ENCODE results near the gene AXIN2. TPM values are rescaled to one million over a fixed set of nuclear protein-coding genes. Genes with fewer than 3 reads are reported as not detected.

Gene AXIN2
- total RNA-seq, 1 experiment from 2014 or later = 2.4 TPM

DNA sequence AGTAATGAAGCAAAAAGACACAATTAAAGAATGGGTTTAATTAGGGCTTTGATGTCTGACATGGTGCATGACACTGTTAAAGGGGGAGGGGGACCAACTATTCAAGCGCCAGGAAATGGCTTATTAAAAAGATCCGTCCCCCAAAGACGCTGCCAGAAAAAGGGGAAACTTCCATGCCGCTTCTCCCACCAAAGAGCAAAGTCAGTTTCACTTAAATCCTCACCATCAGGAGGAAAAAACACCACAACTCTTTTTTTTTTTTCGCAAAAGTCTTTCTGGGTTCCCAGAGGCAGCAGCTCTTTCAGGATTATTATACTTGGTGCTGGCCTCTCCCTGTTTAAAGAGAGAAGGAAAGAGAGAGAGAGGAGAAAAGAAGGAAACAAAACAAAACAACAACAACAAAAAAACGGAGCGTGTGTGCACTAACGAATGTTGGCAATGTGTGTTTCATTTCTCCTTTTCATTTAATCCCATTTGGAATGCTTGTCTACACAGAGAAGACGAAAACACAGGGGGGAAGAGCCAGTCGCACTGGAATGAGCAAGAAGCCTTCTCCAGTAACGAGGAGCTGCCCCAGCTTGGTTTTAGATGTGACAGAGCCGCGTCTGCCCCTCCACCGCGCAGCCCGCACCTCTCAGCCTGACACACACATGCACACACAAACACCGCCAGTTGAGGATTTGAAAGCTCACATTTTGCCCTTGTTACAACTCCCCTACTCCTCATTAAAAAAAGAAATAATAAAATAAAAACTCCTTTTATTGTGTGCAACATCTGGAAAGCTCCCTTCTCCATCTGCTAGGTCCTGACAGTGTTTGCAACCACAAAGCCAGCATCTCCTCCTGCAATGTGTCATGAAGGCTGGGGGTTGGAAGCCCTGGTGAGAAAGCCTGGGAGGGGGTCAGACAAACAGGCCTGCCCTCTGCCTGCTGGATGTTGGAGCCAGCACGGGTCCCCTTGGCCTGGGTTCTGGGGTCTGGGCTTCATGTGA, 32.7 kb upstream of the AXIN2 start:
- intact Hi-C loops (cut with micrococcal nuclease; ENCODE audit: unreplicated experiment) = no loop called here
- POLR2A ChIA-PET = no interaction called here
- CTCF ChIA-PET = no interaction called here
- DNase-seq (ENCODE audit: low read depth, low spot score) = no peak
- in situ Hi-C loops (cut with HindIII; ENCODE audit: low pct_unique_long_range_greater_than_20kb, low sequenced_read_pairs) = no loop called here
- Histone ChIP-seq H3K36me3 (ENCODE audit: control insufficient read depth, insufficient read depth, low read length) (no peaks in the 10 kb centered on the region), H3K27me3 (ENCODE audit: control insufficient read depth, insufficient read depth, low read length) (no peaks in the 10 kb centered on the region), H3K4me3 (ENCODE audit: low read depth in 2 of 2, low read length in 2 of 2) (no peak overlapping the region), H3K27ac (ENCODE audit: low read length) (no peak overlapping the region), H3K4me1 (ENCODE audit: control insufficient read depth, insufficient read depth, low read length) (no peaks in the 10 kb centered on the region), H3K9me3 (ENCODE audit: control insufficient read depth, insufficient read depth, low read depth, low read length) (no peaks in the 10 kb centered on the region)
- no peak for TF ChIP-seq SIN3A (IDR thresholded peaks at IDR 0.05; ENCODE audit: borderline replicate concordance, insufficient read depth, low read depth, low read length)
- no peak for TF ChIP-seq TCF7L2 (IDR thresholded peaks at IDR 0.05; ENCODE audit: low read depth, low read length)
- TF ChIP-seq, protein P1, sequence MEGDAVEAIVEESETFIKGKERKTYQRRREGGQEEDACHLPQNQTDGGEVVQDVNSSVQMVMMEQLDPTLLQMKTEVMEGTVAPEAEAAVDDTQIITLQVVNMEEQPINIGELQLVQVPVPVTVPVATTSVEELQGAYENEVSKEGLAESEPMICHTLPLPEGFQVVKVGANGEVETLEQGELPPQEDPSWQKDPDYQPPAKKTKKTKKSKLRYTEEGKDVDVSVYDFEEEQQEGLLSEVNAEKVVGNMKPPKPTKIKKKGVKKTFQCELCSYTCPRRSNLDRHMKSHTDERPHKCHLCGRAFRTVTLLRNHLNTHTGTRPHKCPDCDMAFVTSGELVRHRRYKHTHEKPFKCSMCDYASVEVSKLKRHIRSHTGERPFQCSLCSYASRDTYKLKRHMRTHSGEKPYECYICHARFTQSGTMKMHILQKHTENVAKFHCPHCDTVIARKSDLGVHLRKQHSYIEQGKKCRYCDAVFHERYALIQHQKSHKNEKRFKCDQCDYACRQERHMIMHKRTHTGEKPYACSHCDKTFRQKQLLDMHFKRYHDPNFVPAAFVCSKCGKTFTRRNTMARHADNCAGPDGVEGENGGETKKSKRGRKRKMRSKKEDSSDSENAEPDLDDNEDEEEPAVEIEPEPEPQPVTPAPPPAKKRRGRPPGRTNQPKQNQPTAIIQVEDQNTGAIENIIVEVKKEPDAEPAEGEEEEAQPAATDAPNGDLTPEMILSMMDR (IDR thresholded peaks at IDR 0.05) = no peak
- TF ChIP-seq, protein P2, sequence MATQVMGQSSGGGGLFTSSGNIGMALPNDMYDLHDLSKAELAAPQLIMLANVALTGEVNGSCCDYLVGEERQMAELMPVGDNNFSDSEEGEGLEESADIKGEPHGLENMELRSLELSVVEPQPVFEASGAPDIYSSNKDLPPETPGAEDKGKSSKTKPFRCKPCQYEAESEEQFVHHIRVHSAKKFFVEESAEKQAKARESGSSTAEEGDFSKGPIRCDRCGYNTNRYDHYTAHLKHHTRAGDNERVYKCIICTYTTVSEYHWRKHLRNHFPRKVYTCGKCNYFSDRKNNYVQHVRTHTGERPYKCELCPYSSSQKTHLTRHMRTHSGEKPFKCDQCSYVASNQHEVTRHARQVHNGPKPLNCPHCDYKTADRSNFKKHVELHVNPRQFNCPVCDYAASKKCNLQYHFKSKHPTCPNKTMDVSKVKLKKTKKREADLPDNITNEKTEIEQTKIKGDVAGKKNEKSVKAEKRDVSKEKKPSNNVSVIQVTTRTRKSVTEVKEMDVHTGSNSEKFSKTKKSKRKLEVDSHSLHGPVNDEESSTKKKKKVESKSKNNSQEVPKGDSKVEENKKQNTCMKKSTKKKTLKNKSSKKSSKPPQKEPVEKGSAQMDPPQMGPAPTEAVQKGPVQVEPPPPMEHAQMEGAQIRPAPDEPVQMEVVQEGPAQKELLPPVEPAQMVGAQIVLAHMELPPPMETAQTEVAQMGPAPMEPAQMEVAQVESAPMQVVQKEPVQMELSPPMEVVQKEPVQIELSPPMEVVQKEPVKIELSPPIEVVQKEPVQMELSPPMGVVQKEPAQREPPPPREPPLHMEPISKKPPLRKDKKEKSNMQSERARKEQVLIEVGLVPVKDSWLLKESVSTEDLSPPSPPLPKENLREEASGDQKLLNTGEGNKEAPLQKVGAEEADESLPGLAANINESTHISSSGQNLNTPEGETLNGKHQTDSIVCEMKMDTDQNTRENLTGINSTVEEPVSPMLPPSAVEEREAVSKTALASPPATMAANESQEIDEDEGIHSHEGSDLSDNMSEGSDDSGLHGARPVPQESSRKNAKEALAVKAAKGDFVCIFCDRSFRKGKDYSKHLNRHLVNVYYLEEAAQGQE (IDR thresholded peaks at IDR 0.05; ENCODE audit: insufficient read depth in 1 of 2, low read depth in 2 of 2, low read length in 1 of 2) = no peak
- no peak for TF ChIP-seq POLR2AphosphoS5 (IDR thresholded peaks at IDR 0.05; ENCODE audit: low read depth, low read length)
- no peak for ATAC-seq
- no TSS peak for BruUV-seq (replicated peaks)

DNA sequence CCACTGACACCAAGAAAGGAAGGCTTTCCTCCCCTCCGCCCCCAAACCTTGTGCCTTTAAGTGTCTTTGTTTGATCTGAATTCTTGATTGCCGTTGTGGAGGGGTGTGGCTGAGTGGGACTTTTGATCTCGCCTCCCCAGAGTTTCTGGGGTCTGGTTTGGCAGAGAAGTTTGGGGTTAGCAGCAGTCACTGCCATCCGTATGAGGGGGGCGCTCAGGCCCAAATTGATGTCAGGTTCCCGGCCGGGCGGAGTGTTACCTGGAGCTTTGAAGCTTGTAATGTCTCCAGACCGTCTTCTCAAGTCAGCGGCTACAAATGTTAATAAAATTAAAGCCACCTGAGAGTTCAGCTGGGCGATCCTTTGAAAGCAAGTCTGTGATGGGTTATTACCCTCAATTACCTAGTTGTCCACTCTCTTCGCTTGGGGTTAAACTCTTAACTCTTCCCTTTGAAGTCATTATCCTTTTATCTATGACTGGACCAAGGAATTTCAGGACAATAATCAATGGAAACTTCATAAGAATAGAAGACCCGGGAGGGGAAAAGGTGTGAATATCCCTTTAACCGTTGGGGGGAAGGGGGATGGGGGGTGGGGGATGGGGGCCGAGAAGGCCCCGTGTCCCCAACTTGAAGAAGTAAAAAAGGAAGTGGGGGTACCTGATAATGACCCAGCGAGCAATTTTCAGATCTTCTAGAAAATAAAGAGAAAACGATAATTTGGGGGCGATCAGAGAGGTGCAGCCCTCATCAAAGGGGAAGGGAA, 31.8 kb upstream of the AXIN2 start:
- Histone ChIP-seq H3K36me3 (ENCODE audit: control insufficient read depth, insufficient read depth, low read length) (no peaks in the 10 kb centered on the region), H3K4me1 (ENCODE audit: control insufficient read depth, insufficient read depth, low read length) (no peaks in the 10 kb centered on the region), H3K27me3 (ENCODE audit: control insufficient read depth, insufficient read depth, low read length) (no peaks in the 10 kb centered on the region), H3K27ac (ENCODE audit: low read length) (no peak overlapping the region), H3K9me3 (ENCODE audit: control insufficient read depth, insufficient read depth, low read depth, low read length) (no peaks in the 10 kb centered on the region), H3K4me3 (ENCODE audit: low read depth in 2 of 2, low read length in 2 of 2) (no peak overlapping the region)
- in situ Hi-C loops (cut with HindIII; ENCODE audit: low pct_unique_long_range_greater_than_20kb, low sequenced_read_pairs) = no loop called here
- no peak for DNase-seq (ENCODE audit: low read depth, low spot score)
- TF ChIP-seq, protein P2 (IDR thresholded peaks at IDR 0.05; ENCODE audit: insufficient read depth in 1 of 2, low read depth in 2 of 2, low read length in 1 of 2) = no peak
- TF ChIP-seq, protein P1 (IDR thresholded peaks at IDR 0.05) = no peak
- TF ChIP-seq SIN3A (IDR thresholded peaks at IDR 0.05; ENCODE audit: borderline replicate concordance, insufficient read depth, low read depth, low read length) (no peak), POLR2AphosphoS5 (IDR thresholded peaks at IDR 0.05; ENCODE audit: low read depth, low read length) (no peak), TCF7L2 (IDR thresholded peaks at IDR 0.05; ENCODE audit: low read depth, low read length) (no peak)
- no peak for ATAC-seq
- intact Hi-C loops (cut with micrococcal nuclease; ENCODE audit: unreplicated experiment) = no loop called here
- CTCF ChIA-PET = no interaction called here
- POLR2A ChIA-PET = no interaction called here
- BruUV-seq (replicated peaks) = no TSS peak
